ENCODE data around the gene CAMK4. TPM values are rescaled to one million over a fixed set of nuclear protein-coding genes. Genes with fewer than 3 reads are reported as not detected.

Gene CAMK4
- total RNA-seq, 2 experiments from 2014 or later = 40.6 to 44.4 TPM

- peaks cover 27% of the 10 kb centered on the region for H3K36me3 Mint-ChIP-seq (ENCODE audit: low read depth)
- H3K4me1 Mint-ChIP-seq (ENCODE audit: low read depth) = peaks cover 37% of the 10 kb centered on the region
- H3K27me3 Mint-ChIP-seq (ENCODE audit: low read depth) = no peaks in the 10 kb centered on the region
- CTCF ChIA-PET = interaction anchor here (1.2 kb wide), 1 partner anchor 14 kb away, joined by 3 read pairs; no protein-coding TSS in a partner anchor
- H3K9me3 Mint-ChIP-seq = no peaks in the 10 kb centered on the region
- intact Hi-C loops (cut with micrococcal nuclease) = no loop called here
- no peak overlapping the region for H3K27ac Mint-ChIP-seq
- no peak for DNase-seq
- no peak overlapping the region for H3K4me3 Mint-ChIP-seq
Observed at GRCh38 chr5:111372799-111373198, 148.6 kb downstream of the CAMK4 start.

GRCh38 chr5:111374380-111374779 is 150.2 kb downstream of the CAMK4 start:
- Mint-ChIP-seq H3K9me3 (no peaks in the 10 kb centered on the region), H3K4me1 (ENCODE audit: low read depth) (peaks cover 36% of the 10 kb centered on the region), H3K4me3 (no peak overlapping the region), H3K36me3 (ENCODE audit: low read depth) (peaks cover 30% of the 10 kb centered on the region), H3K27ac (no peak overlapping the region), H3K27me3 (ENCODE audit: low read depth) (no peaks in the 10 kb centered on the region)
- DNase-seq = no peak
- CTCF ChIA-PET = no interaction called here
- intact Hi-C loops (cut with micrococcal nuclease) = no loop called here

DNA sequence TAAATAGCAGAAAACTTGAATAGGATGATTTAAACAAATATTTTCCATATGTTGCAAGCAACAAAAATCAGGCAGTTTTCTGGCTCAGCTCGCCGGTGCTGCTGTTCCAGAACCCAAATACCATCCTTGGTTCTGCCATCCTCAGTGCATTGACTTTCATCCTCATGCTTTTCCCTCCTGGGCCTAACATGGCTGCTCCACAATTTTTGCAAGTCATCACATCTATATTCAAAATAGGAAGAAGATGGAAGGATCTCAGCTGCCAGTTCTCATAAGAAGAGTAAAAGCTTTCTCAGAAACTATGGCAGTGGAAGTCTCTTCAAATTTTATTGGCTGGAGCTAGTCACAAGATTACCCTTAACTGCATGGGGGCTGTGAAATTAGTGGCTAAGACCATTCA is 151.5 kb downstream of the CAMK4 start:
- Mint-ChIP-seq H3K36me3 (ENCODE audit: low read depth) (peaks cover 35% of the 10 kb centered on the region), H3K27me3 (ENCODE audit: low read depth) (no peaks in the 10 kb centered on the region), H3K4me1 (ENCODE audit: low read depth) (peaks cover 39% of the 10 kb centered on the region), H3K9me3 (no peaks in the 10 kb centered on the region), H3K4me3 (no peak overlapping the region), H3K27ac (no peak overlapping the region)
- CTCF ChIA-PET = interaction anchor here (0.6 kb wide), 1 partner anchor 16 kb away, joined by 3 read pairs; no protein-coding TSS in a partner anchor
- intact Hi-C loops (cut with micrococcal nuclease) = loop anchor here (2.0 kb wide), 1 partner anchor 29 kb away; no protein-coding TSS in a partner anchor
- no peak for DNase-seq

DNA sequence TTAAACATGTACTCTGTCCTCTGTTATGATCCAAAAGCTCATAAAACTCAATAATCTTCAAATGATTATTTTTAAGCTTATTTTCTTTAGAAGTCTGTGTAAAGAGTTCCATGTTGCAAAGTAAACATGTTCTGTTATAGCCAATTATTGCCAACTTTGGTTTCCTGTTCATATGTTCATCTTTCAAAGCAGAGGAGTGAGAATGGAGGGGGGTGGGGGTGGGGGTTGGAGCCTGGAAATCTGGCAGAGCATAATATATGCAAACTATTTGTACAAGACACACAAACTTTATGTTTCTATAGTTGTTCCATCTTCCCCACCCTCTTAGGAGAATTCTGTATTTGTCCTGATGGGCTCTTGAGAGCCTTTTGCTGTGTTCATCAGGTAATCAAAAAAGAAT is 153.1 kb downstream of the CAMK4 start:
- DNase-seq = no peak
- H3K4me3 Mint-ChIP-seq = no peak overlapping the region
- H3K27ac Mint-ChIP-seq = no peak overlapping the region
- intact Hi-C loops (cut with micrococcal nuclease) = loop anchor here (2.0 kb wide), 1 partner anchor 27 kb away; no protein-coding TSS in a partner anchor
- H3K27me3 Mint-ChIP-seq (ENCODE audit: low read depth) = no peaks in the 10 kb centered on the region
- CTCF ChIA-PET = no interaction called here
- peaks cover 32% of the 10 kb centered on the region for H3K36me3 Mint-ChIP-seq (ENCODE audit: low read depth)
- no peaks in the 10 kb centered on the region for H3K9me3 Mint-ChIP-seq
- H3K4me1 Mint-ChIP-seq (ENCODE audit: low read depth) = peaks cover 39% of the 10 kb centered on the region

GRCh38 chr5:111379391-111379816 is 155.2 kb downstream of the CAMK4 start:
- CTCF ChIA-PET = interaction anchor here (0.7 kb wide), 1 partner anchor 8 kb away, joined by 3 read pairs; no protein-coding TSS in a partner anchor
- DNase-seq = no peak
- H3K36me3 Mint-ChIP-seq (ENCODE audit: low read depth) = peaks cover 32% of the 10 kb centered on the region
- no peaks in the 10 kb centered on the region for H3K27me3 Mint-ChIP-seq (ENCODE audit: low read depth)
- intact Hi-C loops (cut with micrococcal nuclease) = no loop called here
- H3K27ac Mint-ChIP-seq = no peak overlapping the region
- H3K4me3 Mint-ChIP-seq = no peak overlapping the region
- peaks cover 28% of the 10 kb centered on the region for H3K4me1 Mint-ChIP-seq (ENCODE audit: low read depth)
- no peaks in the 10 kb centered on the region for H3K9me3 Mint-ChIP-seq

- Mint-ChIP-seq H3K4me3 (no peak overlapping the region), H3K4me1 (ENCODE audit: low read depth) (peaks cover 19% of the 10 kb centered on the region), H3K36me3 (ENCODE audit: low read depth) (peaks cover 20% of the 10 kb centered on the region), H3K9me3 (no peaks in the 10 kb centered on the region), H3K27ac (no peak overlapping the region), H3K27me3 (ENCODE audit: low read depth) (no peaks in the 10 kb centered on the region)
- DNase-seq = no peak
- intact Hi-C loops (cut with micrococcal nuclease) = no loop called here
- CTCF ChIA-PET = no interaction called here
Observed at GRCh38 chr5:111383288-111383970, 159.2 kb downstream of the CAMK4 start.

DNA sequence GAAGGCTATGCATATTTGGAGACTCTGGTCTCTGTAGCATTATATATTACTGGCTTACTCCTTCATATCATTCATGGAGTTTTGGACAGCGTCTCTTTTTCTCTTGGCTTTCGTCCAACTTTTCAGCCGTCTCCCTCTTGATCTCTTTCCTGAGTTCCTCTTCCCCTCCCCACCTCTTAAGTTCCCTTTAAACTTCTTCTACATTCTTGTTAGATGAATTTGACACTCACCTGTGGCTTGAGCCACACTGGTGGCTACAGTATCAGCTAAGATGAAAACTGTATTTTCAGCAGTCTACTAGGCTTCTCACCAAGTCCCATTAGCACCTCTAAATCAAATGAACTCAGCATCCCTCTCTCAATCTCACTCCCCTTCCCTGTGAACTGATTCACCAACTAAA is 160.0 kb downstream of the CAMK4 start:
- no peak overlapping the region for H3K27ac Mint-ChIP-seq
- peaks cover 23% of the 10 kb centered on the region for H3K36me3 Mint-ChIP-seq (ENCODE audit: low read depth)
- intact Hi-C loops (cut with micrococcal nuclease) = no loop called here
- CTCF ChIA-PET = no interaction called here
- DNase-seq = no peak
- H3K4me3 Mint-ChIP-seq = no peak overlapping the region
- peaks cover 24% of the 10 kb centered on the region for H3K4me1 Mint-ChIP-seq (ENCODE audit: low read depth)
- H3K27me3 Mint-ChIP-seq (ENCODE audit: low read depth) = no peaks in the 10 kb centered on the region
- H3K9me3 Mint-ChIP-seq = peaks cover 1% of the 10 kb centered on the region

DNA sequence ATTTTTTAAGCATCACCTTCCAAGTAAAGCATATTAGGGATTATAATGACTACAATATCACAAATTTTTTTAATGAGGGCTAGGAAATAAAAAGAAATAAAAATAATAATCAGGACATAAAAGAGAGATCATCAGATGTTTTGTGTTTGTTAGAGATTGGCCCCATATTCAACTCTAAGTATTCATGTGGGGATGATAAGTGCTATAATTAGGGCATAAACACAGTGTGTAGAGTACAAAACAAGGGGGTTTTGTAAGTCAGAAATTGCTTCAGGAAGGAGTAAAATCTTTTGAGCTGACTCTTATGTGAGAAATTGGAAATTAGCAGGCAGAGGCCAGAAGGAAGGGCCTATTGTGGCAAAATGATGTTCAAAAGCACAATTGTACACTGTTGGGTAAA is 160.9 kb downstream of the CAMK4 start:
- intact Hi-C loops (cut with micrococcal nuclease) = no loop called here
- H3K4me1 Mint-ChIP-seq (ENCODE audit: low read depth) = peaks cover 30% of the 10 kb centered on the region
- peaks cover 1% of the 10 kb centered on the region for H3K9me3 Mint-ChIP-seq
- CTCF ChIA-PET = no interaction called here
- no peaks in the 10 kb centered on the region for H3K27me3 Mint-ChIP-seq (ENCODE audit: low read depth)
- H3K27ac Mint-ChIP-seq = no peak overlapping the region
- DNase-seq = no peak
- no peak overlapping the region for H3K4me3 Mint-ChIP-seq
- peaks cover 25% of the 10 kb centered on the region for H3K36me3 Mint-ChIP-seq (ENCODE audit: low read depth)

GRCh38 chr5:111385970-111386831 is 162.0 kb downstream of the CAMK4 start:
- no peaks in the 10 kb centered on the region for H3K27me3 Mint-ChIP-seq (ENCODE audit: low read depth)
- intact Hi-C loops (cut with micrococcal nuclease) = no loop called here
- CTCF ChIA-PET = interaction anchor here (1.0 to 1.6 kb wide), 2 partner anchors 13 to 14 kb away, joined by 3 read pairs; no protein-coding TSS in a partner anchor
- H3K36me3 Mint-ChIP-seq (ENCODE audit: low read depth) = peaks cover 28% of the 10 kb centered on the region
- no peak overlapping the region for H3K27ac Mint-ChIP-seq
- H3K4me1 Mint-ChIP-seq (ENCODE audit: low read depth) = peaks cover 26% of the 10 kb centered on the region
- peaks cover 1% of the 10 kb centered on the region for H3K9me3 Mint-ChIP-seq
- DNase-seq = no peak
- no peak overlapping the region for H3K4me3 Mint-ChIP-seq

- H3K9me3 Mint-ChIP-seq = peaks cover 1% of the 10 kb centered on the region
- H3K27ac Mint-ChIP-seq = no peak overlapping the region
- CTCF ChIA-PET = interaction anchor here (0.9 to 1.6 kb wide), 3 partner anchors 8 to 14 kb away, joined by 3 read pairs; no protein-coding TSS in a partner anchor
- no peak overlapping the region for H3K4me3 Mint-ChIP-seq
- peaks cover 23% of the 10 kb centered on the region for H3K4me1 Mint-ChIP-seq (ENCODE audit: low read depth)
- peaks cover 27% of the 10 kb centered on the region for H3K36me3 Mint-ChIP-seq (ENCODE audit: low read depth)
- intact Hi-C loops (cut with micrococcal nuclease) = no loop called here
- no peak for DNase-seq
- no peaks in the 10 kb centered on the region for H3K27me3 Mint-ChIP-seq (ENCODE audit: low read depth)
Observed at GRCh38 chr5:111386832-111387162, 162.6 kb downstream of the CAMK4 start.

GRCh38 chr5:111387361-111387760 is 163.2 kb downstream of the CAMK4 start:
- CTCF ChIA-PET = interaction anchor here (0.9 to 1.0 kb wide), 2 partner anchors 8 to 12 kb away, joined by 3 to 4 read pairs; no protein-coding TSS in a partner anchor
- DNase-seq = no peak
- Mint-ChIP-seq H3K27me3 (ENCODE audit: low read depth) (no peaks in the 10 kb centered on the region), H3K9me3 (peaks cover 1% of the 10 kb centered on the region), H3K4me3 (no peak overlapping the region), H3K4me1 (ENCODE audit: low read depth) (peaks cover 21% of the 10 kb centered on the region), H3K27ac (no peak overlapping the region), H3K36me3 (ENCODE audit: low read depth) (peaks cover 28% of the 10 kb centered on the region)
- intact Hi-C loops (cut with micrococcal nuclease) = no loop called here

- CTCF ChIA-PET = no interaction called here
- intact Hi-C loops (cut with micrococcal nuclease) = no loop called here
- Mint-ChIP-seq H3K36me3 (ENCODE audit: low read depth) (peaks cover 33% of the 10 kb centered on the region), H3K27me3 (ENCODE audit: low read depth) (no peaks in the 10 kb centered on the region), H3K4me1 (ENCODE audit: low read depth) (peaks cover 24% of the 10 kb centered on the region), H3K27ac (no peak overlapping the region), H3K9me3 (peaks cover 1% of the 10 kb centered on the region), H3K4me3 (no peak overlapping the region)
- peak; percentile 32 for DNase-seq
Observed at GRCh38 chr5:111389390-111390082, 165.4 kb downstream of the CAMK4 start.

Measured in activated naive CD4-positive, alpha-beta T cell treated with anti-CD3 and anti-CD28 coated beads for 36 hours (primary cell).